Lower lobe of right lung (tissue), 2 donors: ENCODE results near the gene NOCT. TPM values are rescaled to one million over a fixed set of nuclear protein-coding genes. Genes with fewer than 3 reads are reported as not detected.

Experiments
- ATAC-seq, 2 donors: fragments of 200-7000 bp; cut with Tn5 transposase; one replicate each; pipeline ENCODE4 v1.9.1; 2020 to 2022; ENCODE audit warnings: mild to moderate bottlenecking in 2 of 2, moderate library complexity in 2 of 2
- DNase-seq: peaks from one replicate; pipeline ENCODE4 v3.0.0-alpha.2; 2020
- H3K27ac ChIP-seq: fragments of 200-600 bp; one replicate; pipeline ENCODE4 v1.8.0; 2022
- H3K27me3 ChIP-seq: fragments of 200-600 bp; one replicate; pipeline ENCODE4 v1.8.0; 2022; ENCODE audit warnings: low read depth
- H3K36me3 ChIP-seq: fragments of 200-600 bp; one replicate; pipeline ENCODE4 v1.8.0; 2022; ENCODE audit warnings: mild to moderate bottlenecking
- H3K4me1 ChIP-seq: fragments of 200-600 bp; one replicate; pipeline ENCODE4 v1.8.0; 2022
- H3K4me3 ChIP-seq: fragments of 200-600 bp; one replicate; pipeline ENCODE4 v1.8.0; 2022; ENCODE audit warnings: mild to moderate bottlenecking
- H3K9me3 ChIP-seq: fragments of 200-600 bp; one replicate; pipeline ENCODE4 v1.8.0; 2022
- intact Hi-C: fragments of 100-400 bp; cut with DNase I; formaldehyde crosslinking; loops from one replicate; pipeline ENCODE4 v1.11.0; 2022
- total RNA-seq: library from RNA; stranded (reverse); fragmentation: NEBNext Ultra II Directional; extraction: Animal tissue kit (Norgen Biotek cat#: 25700); gene quantifications from one replicate; pipeline ENCODE4 v1.2.1, GENCODE V29; 2021
- TF ChIP-seq, protein P1 (sequence below): fragments of 200-600 bp; IDR thresholded peaks from one replicate; pipeline ENCODE4 v1.8.0; 2022; ENCODE audit warnings: antibody characterized with exemption, mild to moderate bottlenecking
- donor health status: DM: no; HTN: yes; CAD: no; lungs with severe emphysema.

The NOCT gene
- total RNA-seq, 1 donor from 2014 or later: 2.8 TPM

GRCh38 chr4:139042981-139043460 lies 27.4 kb downstream of the NOCT start:
- Histone ChIP-seq H3K4me3 (no peak overlapping the region), H3K36me3 (peaks cover 33% of the 10 kb centered on the region), H3K27me3 (no peaks in the 10 kb centered on the region), H3K4me1 (peaks cover 7% of the 10 kb centered on the region), H3K9me3 (no peaks in the 10 kb centered on the region), H3K27ac (no peak overlapping the region)
- intact Hi-C loops: no loop called here
- TF ChIP-seq, protein P1, sequence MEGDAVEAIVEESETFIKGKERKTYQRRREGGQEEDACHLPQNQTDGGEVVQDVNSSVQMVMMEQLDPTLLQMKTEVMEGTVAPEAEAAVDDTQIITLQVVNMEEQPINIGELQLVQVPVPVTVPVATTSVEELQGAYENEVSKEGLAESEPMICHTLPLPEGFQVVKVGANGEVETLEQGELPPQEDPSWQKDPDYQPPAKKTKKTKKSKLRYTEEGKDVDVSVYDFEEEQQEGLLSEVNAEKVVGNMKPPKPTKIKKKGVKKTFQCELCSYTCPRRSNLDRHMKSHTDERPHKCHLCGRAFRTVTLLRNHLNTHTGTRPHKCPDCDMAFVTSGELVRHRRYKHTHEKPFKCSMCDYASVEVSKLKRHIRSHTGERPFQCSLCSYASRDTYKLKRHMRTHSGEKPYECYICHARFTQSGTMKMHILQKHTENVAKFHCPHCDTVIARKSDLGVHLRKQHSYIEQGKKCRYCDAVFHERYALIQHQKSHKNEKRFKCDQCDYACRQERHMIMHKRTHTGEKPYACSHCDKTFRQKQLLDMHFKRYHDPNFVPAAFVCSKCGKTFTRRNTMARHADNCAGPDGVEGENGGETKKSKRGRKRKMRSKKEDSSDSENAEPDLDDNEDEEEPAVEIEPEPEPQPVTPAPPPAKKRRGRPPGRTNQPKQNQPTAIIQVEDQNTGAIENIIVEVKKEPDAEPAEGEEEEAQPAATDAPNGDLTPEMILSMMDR: no peak
- ATAC-seq: peak; percentile 67 to 73
- no peak for DNase-seq

- TF ChIP-seq, protein P1: no peak
- ATAC-seq: no peak
- intact Hi-C loops: no loop called here
- no peak for DNase-seq
- Histone ChIP-seq H3K4me1 (peaks cover 7% of the 10 kb centered on the region), H3K36me3 (peaks cover 43% of the 10 kb centered on the region), H3K27ac (no peak overlapping the region), H3K9me3 (no peaks in the 10 kb centered on the region), H3K27me3 (no peaks in the 10 kb centered on the region), H3K4me3 (no peak overlapping the region)
Measured at GRCh38 chr4:139044291-139044690, 28.7 kb downstream of the NOCT start.

- TF ChIP-seq, protein P1: no peak
Measured at GRCh38 chr4:139048026-139048425, 32.4 kb downstream of the NOCT start.

GRCh38 chr4:139050446-139050845 lies 34.9 kb downstream of the NOCT start:
- Histone ChIP-seq H3K4me1 (peaks cover 7% of the 10 kb centered on the region), H3K9me3 (no peaks in the 10 kb centered on the region), H3K4me3 (no peak overlapping the region), H3K27me3 (no peaks in the 10 kb centered on the region), H3K27ac (no peak overlapping the region), H3K36me3 (peaks cover 84% of the 10 kb centered on the region)
- intact Hi-C loops: no loop called here
- TF ChIP-seq, protein P1: no peak
- ATAC-seq (no peak), DNase-seq (no peak)

More at GRCh38 chr4:139048026-139048425, 32.4 kb downstream of the NOCT start:
- no peak overlapping the region for H3K4me3 ChIP-seq
- H3K9me3 ChIP-seq: no peaks in the 10 kb centered on the region
- no peaks in the 10 kb centered on the region for H3K27me3 ChIP-seq
- H3K27ac ChIP-seq: no peak overlapping the region
- DNase-seq (no peak), ATAC-seq (no peak)
- intact Hi-C loops: no loop called here
- peaks cover 6% of the 10 kb centered on the region for H3K4me1 ChIP-seq
- H3K36me3 ChIP-seq: peaks cover 69% of the 10 kb centered on the region

GRCh38 chr4:139053909-139054308 lies 38.3 kb downstream of the NOCT start:
- ATAC-seq (no peak), DNase-seq (no peak)
- H3K4me3 ChIP-seq: no peak overlapping the region
- peaks cover 88% of the 10 kb centered on the region for H3K36me3 ChIP-seq
- no peaks in the 10 kb centered on the region for H3K27me3 ChIP-seq
- intact Hi-C loops: no loop called here
- H3K9me3 ChIP-seq: no peaks in the 10 kb centered on the region
- H3K4me1 ChIP-seq: peaks cover 16% of the 10 kb centered on the region
- TF ChIP-seq, protein P1: no peak
- H3K27ac ChIP-seq: no peak overlapping the region
